ENCODE data around the gene NAP1L1. TPM values are rescaled to one million over a fixed set of nuclear protein-coding genes. Genes with fewer than 3 reads are reported as not detected.

Gene NAP1L1
- total RNA-seq, 1 experiment from 2014 or later: 467 TPM

- CTCF ChIA-PET: no interaction called here
- intact Hi-C loops (cut with micrococcal nuclease; ENCODE audit: unreplicated experiment): no loop called here
- no peak overlapping the region for H3K27ac Mint-ChIP-seq (ENCODE audit: unreplicated experiment)
- H3K27me3 Mint-ChIP-seq (ENCODE audit: unreplicated experiment): no peaks in the 10 kb centered on the region
- no peak overlapping the region for H3K4me3 Mint-ChIP-seq (ENCODE audit: low read depth, unreplicated experiment)
- peaks cover 5% of the 10 kb centered on the region for H3K9me3 Mint-ChIP-seq (ENCODE audit: low read depth, unreplicated experiment)
- H3K4me1 Mint-ChIP-seq (ENCODE audit: low read depth, unreplicated experiment): peaks cover 43% of the 10 kb centered on the region
- peaks cover 28% of the 10 kb centered on the region for H3K36me3 Mint-ChIP-seq (ENCODE audit: insufficient read depth, unreplicated experiment)
- DNase-seq: no peak
- TF ChIP-seq CTCF (IDR thresholded peaks at IDR 0.05; ENCODE audit: unreplicated experiment): no peak
- BruUV-seq (replicated peaks): no TSS peak
Measured at GRCh38 chr12:76078748-76079147, 5.7 kb downstream of the NAP1L1 start.

GRCh38 chr12:76075448-76075847, 9.0 kb downstream of the NAP1L1 start:
- intact Hi-C loops (cut with micrococcal nuclease; ENCODE audit: unreplicated experiment): no loop called here
- H3K4me1 Mint-ChIP-seq (ENCODE audit: low read depth, unreplicated experiment): peaks cover 52% of the 10 kb centered on the region
- CTCF ChIA-PET: interaction anchor here (0.6 kb wide), 1 partner anchor 477 kb away, joined by 6 read pairs; no protein-coding TSS in a partner anchor
- no peaks in the 10 kb centered on the region for H3K27me3 Mint-ChIP-seq (ENCODE audit: unreplicated experiment)
- DNase-seq: no peak
- H3K36me3 Mint-ChIP-seq (ENCODE audit: insufficient read depth, unreplicated experiment): peaks cover 33% of the 10 kb centered on the region
- no peak overlapping the region for H3K4me3 Mint-ChIP-seq (ENCODE audit: low read depth, unreplicated experiment)
- no peak for TF ChIP-seq CTCF (IDR thresholded peaks at IDR 0.05; ENCODE audit: unreplicated experiment)
- H3K27ac Mint-ChIP-seq (ENCODE audit: unreplicated experiment): no peak overlapping the region
- BruUV-seq (replicated peaks): no TSS peak
- H3K9me3 Mint-ChIP-seq (ENCODE audit: low read depth, unreplicated experiment): peaks cover 9% of the 10 kb centered on the region

- DNase-seq: no peak
- CTCF ChIA-PET: no interaction called here
- H3K27ac Mint-ChIP-seq (ENCODE audit: unreplicated experiment): no peak overlapping the region
- intact Hi-C loops (cut with micrococcal nuclease; ENCODE audit: unreplicated experiment): no loop called here
- no peak for TF ChIP-seq CTCF (IDR thresholded peaks at IDR 0.05; ENCODE audit: unreplicated experiment)
- H3K9me3 Mint-ChIP-seq (ENCODE audit: low read depth, unreplicated experiment): peaks cover 9% of the 10 kb centered on the region
- peaks cover 51% of the 10 kb centered on the region for H3K4me1 Mint-ChIP-seq (ENCODE audit: low read depth, unreplicated experiment)
- H3K4me3 Mint-ChIP-seq (ENCODE audit: low read depth, unreplicated experiment): no peak overlapping the region
- no peaks in the 10 kb centered on the region for H3K27me3 Mint-ChIP-seq (ENCODE audit: unreplicated experiment)
- no TSS peak for BruUV-seq (replicated peaks)
- peaks cover 37% of the 10 kb centered on the region for H3K36me3 Mint-ChIP-seq (ENCODE audit: insufficient read depth, unreplicated experiment)
Measured at GRCh38 chr12:76074701-76075336, 9.7 kb downstream of the NAP1L1 start.

GRCh38 chr12:76073561-76073960, 10.9 kb downstream of the NAP1L1 start:
- no peaks in the 10 kb centered on the region for H3K27me3 Mint-ChIP-seq (ENCODE audit: unreplicated experiment)
- intact Hi-C loops (cut with micrococcal nuclease; ENCODE audit: unreplicated experiment): no loop called here
- BruUV-seq (replicated peaks): no TSS peak
- H3K4me1 Mint-ChIP-seq (ENCODE audit: low read depth, unreplicated experiment): peaks cover 57% of the 10 kb centered on the region
- no peak overlapping the region for H3K4me3 Mint-ChIP-seq (ENCODE audit: low read depth, unreplicated experiment)
- TF ChIP-seq CTCF (IDR thresholded peaks at IDR 0.05; ENCODE audit: unreplicated experiment): no peak
- peaks cover 8% of the 10 kb centered on the region for H3K9me3 Mint-ChIP-seq (ENCODE audit: low read depth, unreplicated experiment)
- DNase-seq: no peak
- H3K27ac Mint-ChIP-seq (ENCODE audit: unreplicated experiment): no peak overlapping the region
- H3K36me3 Mint-ChIP-seq (ENCODE audit: insufficient read depth, unreplicated experiment): peaks cover 41% of the 10 kb centered on the region
- CTCF ChIA-PET: no interaction called here

All from Calu3 (cell line).